ENCODE results near the gene GLIS1. TPM values are rescaled to one million over a fixed set of nuclear protein-coding genes. Genes with fewer than 3 reads are reported as not detected.

Gene GLIS1
- total RNA-seq, 1 donor: 2.9 TPM

DNA sequence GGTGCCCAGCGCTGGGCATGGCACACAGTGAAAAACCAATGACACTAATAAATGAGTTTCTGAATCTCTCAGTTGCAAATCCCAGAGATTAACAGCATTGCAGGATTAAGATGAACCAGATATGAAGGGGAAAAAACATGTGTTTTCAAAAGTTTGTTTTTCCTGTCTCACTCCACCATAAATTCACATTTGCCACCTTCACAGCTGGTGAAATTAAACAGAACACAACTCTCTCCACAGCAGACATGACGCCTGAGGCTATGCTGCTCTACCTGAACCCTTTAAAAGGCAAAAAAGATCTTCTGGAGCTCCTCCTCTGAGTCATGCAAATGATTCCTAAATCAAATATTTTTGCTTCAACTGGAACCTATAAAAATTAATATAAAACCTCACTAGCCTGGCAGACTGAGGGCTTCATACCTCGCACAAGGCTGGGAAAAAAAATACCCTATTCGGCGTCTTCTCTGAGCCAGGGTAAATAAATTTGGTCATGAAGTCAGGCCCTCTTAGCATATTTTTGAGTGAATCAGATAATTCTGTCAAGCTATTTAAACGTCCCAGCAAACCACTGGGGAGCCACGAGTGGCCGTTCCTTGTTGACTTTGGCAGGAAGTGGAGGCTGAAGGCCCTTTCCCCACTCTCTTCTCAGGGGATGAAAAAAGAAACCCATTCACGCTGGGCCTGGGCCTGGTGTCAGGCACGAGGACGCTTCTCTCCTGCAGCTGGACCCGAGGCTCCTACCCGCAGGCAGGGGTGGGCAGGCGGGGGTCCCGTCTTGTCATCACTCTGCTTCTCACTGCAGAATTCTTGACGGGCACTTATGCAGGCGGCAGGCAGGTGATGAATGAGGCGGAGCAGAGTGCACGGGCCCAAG lies 226.8 kb downstream of the GLIS1 start:
- H3K4me1 ChIP-seq (ENCODE audit: insufficient read depth, low read length): peaks cover 20% of the 10 kb centered on the region
- TF ChIP-seq, protein P1, sequence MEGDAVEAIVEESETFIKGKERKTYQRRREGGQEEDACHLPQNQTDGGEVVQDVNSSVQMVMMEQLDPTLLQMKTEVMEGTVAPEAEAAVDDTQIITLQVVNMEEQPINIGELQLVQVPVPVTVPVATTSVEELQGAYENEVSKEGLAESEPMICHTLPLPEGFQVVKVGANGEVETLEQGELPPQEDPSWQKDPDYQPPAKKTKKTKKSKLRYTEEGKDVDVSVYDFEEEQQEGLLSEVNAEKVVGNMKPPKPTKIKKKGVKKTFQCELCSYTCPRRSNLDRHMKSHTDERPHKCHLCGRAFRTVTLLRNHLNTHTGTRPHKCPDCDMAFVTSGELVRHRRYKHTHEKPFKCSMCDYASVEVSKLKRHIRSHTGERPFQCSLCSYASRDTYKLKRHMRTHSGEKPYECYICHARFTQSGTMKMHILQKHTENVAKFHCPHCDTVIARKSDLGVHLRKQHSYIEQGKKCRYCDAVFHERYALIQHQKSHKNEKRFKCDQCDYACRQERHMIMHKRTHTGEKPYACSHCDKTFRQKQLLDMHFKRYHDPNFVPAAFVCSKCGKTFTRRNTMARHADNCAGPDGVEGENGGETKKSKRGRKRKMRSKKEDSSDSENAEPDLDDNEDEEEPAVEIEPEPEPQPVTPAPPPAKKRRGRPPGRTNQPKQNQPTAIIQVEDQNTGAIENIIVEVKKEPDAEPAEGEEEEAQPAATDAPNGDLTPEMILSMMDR (IDR thresholded peaks at IDR 0.05; ENCODE audit: extremely low read depth, low read depth, low read length): no peak
- no peaks in the 10 kb centered on the region for H3K36me3 ChIP-seq (ENCODE audit: insufficient read depth, low read length)
- no peak overlapping the region for H3K4me3 ChIP-seq (ENCODE audit: insufficient read depth, low read length)
- no peaks in the 10 kb centered on the region for H3K79me2 ChIP-seq (ENCODE audit: insufficient read depth, low read length)
- no peaks in the 10 kb centered on the region for H3K9me3 ChIP-seq (ENCODE audit: low read depth, low read length)
- peak overlapping the region; percentile 75 for H3K27ac ChIP-seq (ENCODE audit: low read depth, low read length)
- peaks cover 3% of the 10 kb centered on the region for H4K20me1 ChIP-seq (ENCODE audit: insufficient read depth, low read length)
- DNase-seq (ENCODE audit: insufficient read length, low spot score, missing footprints): peak; percentile 99
- no peak overlapping the region for H2AFZ ChIP-seq (ENCODE audit: low read length)
- peaks cover 4% of the 10 kb centered on the region for H3K27me3 ChIP-seq (ENCODE audit: insufficient read depth, low read length)
- H3K4me2 ChIP-seq (ENCODE audit: insufficient read depth, low read length): peak overlapping the region; percentile 45

- Histone ChIP-seq H3K4me1 (ENCODE audit: insufficient read depth, low read length) (peaks cover 20% of the 10 kb centered on the region), H3K79me2 (ENCODE audit: insufficient read depth, low read length) (no peaks in the 10 kb centered on the region), H4K20me1 (ENCODE audit: insufficient read depth, low read length) (peaks cover 3% of the 10 kb centered on the region), H3K36me3 (ENCODE audit: insufficient read depth, low read length) (no peaks in the 10 kb centered on the region), H3K9me3 (ENCODE audit: low read depth, low read length) (no peaks in the 10 kb centered on the region), H3K4me3 (ENCODE audit: insufficient read depth, low read length) (no peak overlapping the region), H2AFZ (ENCODE audit: low read length) (no peak overlapping the region), H3K27me3 (ENCODE audit: insufficient read depth, low read length) (peaks cover 4% of the 10 kb centered on the region), H3K4me2 (ENCODE audit: insufficient read depth, low read length) (no peak overlapping the region), H3K27ac (ENCODE audit: low read depth, low read length) (peak overlapping the region; percentile 75)
- TF ChIP-seq, protein P1 (IDR thresholded peaks at IDR 0.05; ENCODE audit: extremely low read depth, low read depth, low read length): no peak
- DNase-seq (ENCODE audit: insufficient read length, low spot score, missing footprints): peak; percentile 92
These were observed 227.5 kb downstream of the GLIS1 start for GRCh38 chr1:53511323-53511932.

DNA sequence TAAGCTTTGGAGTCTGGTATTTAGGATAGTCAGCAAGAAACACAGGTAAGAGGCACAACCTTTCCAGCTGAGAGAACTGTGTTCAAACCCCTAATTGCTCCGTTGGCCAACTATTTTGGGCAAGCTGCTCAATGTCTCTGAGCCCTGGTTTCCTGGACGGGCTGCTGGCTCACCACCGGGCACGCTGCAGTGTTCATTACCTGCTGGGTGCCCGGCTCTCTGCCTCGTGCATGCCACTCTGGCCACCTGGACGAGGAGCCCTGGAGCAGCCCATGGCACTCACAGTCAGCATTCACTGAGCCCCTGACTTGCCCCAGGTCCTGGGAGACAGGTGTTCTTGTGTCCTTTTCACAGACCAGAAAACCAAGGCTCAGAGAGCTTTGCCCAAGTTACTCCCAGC lies 228.7 kb downstream of the GLIS1 start:
- H3K4me3 ChIP-seq (ENCODE audit: insufficient read depth, low read length): no peak overlapping the region
- no peaks in the 10 kb centered on the region for H3K36me3 ChIP-seq (ENCODE audit: insufficient read depth, low read length)
- TF ChIP-seq, protein P1 (IDR thresholded peaks at IDR 0.05; ENCODE audit: extremely low read depth, low read depth, low read length): no peak
- H3K27ac ChIP-seq (ENCODE audit: low read depth, low read length): no peak overlapping the region
- no peaks in the 10 kb centered on the region for H3K9me3 ChIP-seq (ENCODE audit: low read depth, low read length)
- DNase-seq (ENCODE audit: insufficient read length, low spot score, missing footprints): no peak
- peaks cover 20% of the 10 kb centered on the region for H3K4me1 ChIP-seq (ENCODE audit: insufficient read depth, low read length)
- peaks cover 4% of the 10 kb centered on the region for H3K27me3 ChIP-seq (ENCODE audit: insufficient read depth, low read length)
- H2AFZ ChIP-seq (ENCODE audit: low read length): no peak overlapping the region
- no peak overlapping the region for H3K4me2 ChIP-seq (ENCODE audit: insufficient read depth, low read length)
- H4K20me1 ChIP-seq (ENCODE audit: insufficient read depth, low read length): peaks cover 3% of the 10 kb centered on the region
- no peaks in the 10 kb centered on the region for H3K79me2 ChIP-seq (ENCODE audit: insufficient read depth, low read length)

DNA sequence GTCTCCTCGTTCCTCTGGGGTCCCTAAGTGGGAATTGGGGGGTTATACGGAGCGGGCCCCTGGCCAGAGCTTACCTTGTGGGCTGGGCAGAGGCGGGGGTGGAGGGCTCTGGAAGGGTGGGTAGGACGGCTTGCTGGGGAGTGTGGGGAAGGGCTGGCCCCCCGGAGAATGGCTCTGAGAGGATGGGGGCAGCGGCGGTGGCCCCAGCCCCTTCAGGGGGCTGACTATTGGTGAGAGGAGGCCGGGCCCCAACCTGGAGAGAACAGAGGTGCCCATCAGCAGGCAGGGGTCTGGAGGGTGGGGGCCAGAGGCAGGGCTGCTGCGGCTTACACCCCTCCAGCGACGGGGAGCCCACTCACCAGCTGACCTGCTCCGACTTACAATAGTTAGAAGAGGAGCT lies 229.2 kb downstream of the GLIS1 start:
- H3K27me3 ChIP-seq (ENCODE audit: insufficient read depth, low read length): peaks cover 4% of the 10 kb centered on the region
- H3K4me3 ChIP-seq (ENCODE audit: insufficient read depth, low read length): no peak overlapping the region
- no peaks in the 10 kb centered on the region for H3K36me3 ChIP-seq (ENCODE audit: insufficient read depth, low read length)
- H3K4me1 ChIP-seq (ENCODE audit: insufficient read depth, low read length): peaks cover 20% of the 10 kb centered on the region
- no peaks in the 10 kb centered on the region for H3K9me3 ChIP-seq (ENCODE audit: low read depth, low read length)
- no peak overlapping the region for H3K4me2 ChIP-seq (ENCODE audit: insufficient read depth, low read length)
- TF ChIP-seq, protein P1 (IDR thresholded peaks at IDR 0.05; ENCODE audit: extremely low read depth, low read depth, low read length): no peak
- no peak overlapping the region for H2AFZ ChIP-seq (ENCODE audit: low read length)
- H3K27ac ChIP-seq (ENCODE audit: low read depth, low read length): no peak overlapping the region
- no peaks in the 10 kb centered on the region for H3K79me2 ChIP-seq (ENCODE audit: insufficient read depth, low read length)
- H4K20me1 ChIP-seq (ENCODE audit: insufficient read depth, low read length): peaks cover 3% of the 10 kb centered on the region
- DNase-seq (ENCODE audit: insufficient read length, low spot score, missing footprints): no peak

Data from osteoblast (primary cell).